GM12891 (cell line): ENCODE data around the gene SCN9A.

Experiments
- DNase-seq: peaks from one replicate; pipeline ENCODE4 v3.0.0; 2011; ENCODE audit warnings: low spot score; ENCODE audit not compliant: insufficient read length
- FAIRE-seq: peaks from 2 replicates; lab custom pipeline; 2011; peaks lifted over from hg19 to GRCh38; lab: Jason Lieb, UNC
- PAX5 ChIP-seq: IDR thresholded peaks from 2 replicates; pipeline ENCODE4 v1.6.1; 2011; ENCODE audit warnings: low read length, moderate library complexity, mild to moderate bottlenecking; ENCODE audit not compliant: insufficient read depth, severe bottlenecking
- POLR2A ChIP-seq: IDR thresholded peaks from 2 replicates; pipeline ENCODE4 v1.6.1; 2011; ENCODE audit warnings: low read depth, low read length, control low read depth
- POLR2AphosphoS5 ChIP-seq: IDR thresholded peaks from 2 replicates; pipeline ENCODE4 v1.6.1; 2011; ENCODE audit warnings: low read depth, low read length, control low read depth
- POU2F2 ChIP-seq: IDR thresholded peaks from 2 replicates; pipeline ENCODE4 v1.6.1; 2011; ENCODE audit warnings: low read depth, mild to moderate bottlenecking, control low read depth, low read length, moderate library complexity
- SPI1 ChIP-seq: IDR thresholded peaks from 2 replicates; pipeline ENCODE4 v1.6.1; 2011; ENCODE audit warnings: low read depth, low read length, control low read depth
- TAF1 ChIP-seq: IDR thresholded peaks from 2 replicates; pipeline ENCODE4 v1.6.1; 2011; ENCODE audit warnings: low read depth, low read length, control low read depth

SCN9A gene

DNA sequence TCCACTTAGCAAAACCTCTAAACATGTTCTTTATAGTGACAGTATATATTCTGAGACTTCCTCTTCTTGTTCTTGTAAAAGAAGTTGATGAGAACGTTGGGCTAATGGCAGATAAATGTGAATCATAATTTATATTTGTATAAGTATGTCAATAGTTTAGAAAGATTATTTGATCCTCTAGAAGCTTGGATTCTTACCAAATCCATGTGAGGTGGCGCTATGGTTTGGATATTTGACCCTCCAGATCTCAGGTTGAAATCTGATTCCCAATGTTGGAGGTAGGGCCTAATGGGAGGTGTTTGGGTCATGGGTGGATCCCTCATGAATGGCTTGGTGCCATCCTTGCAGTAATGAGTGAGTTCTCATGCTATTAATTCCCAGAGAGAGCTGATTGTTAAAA is 218.2 kb downstream of the SCN9A start:
- no peak for TF ChIP-seq POU2F2
- FAIRE-seq (no peak), DNase-seq (no peak)

DNA sequence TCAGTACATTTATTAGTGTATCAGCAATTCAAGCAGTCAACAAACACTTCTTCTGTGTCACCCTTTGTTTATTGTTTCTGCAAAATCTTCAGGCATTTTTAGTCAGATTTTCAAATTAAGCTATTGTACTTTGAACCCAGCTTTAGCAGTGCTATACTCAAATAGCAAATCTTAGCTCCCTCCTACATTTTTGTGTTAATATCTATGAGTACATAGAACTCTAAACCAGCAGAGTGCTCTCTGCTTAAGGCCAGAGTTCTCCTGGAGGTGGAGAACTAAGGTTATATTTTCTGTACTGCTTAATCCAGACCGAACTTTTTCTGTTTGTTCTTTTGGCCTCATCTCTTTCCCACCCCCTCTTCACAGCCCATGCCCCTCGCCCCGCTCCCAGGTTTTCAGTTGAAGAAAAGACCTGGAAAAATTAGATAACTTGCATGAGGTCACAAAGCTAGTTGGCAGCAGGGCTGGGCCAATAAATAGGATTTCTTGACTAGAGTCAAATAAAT is 218.7 kb downstream of the SCN9A start:
- no peak for TF ChIP-seq POLR2A
- TF ChIP-seq TAF1 = no peak
- no peak for TF ChIP-seq POU2F2
- TF ChIP-seq SPI1 = no peak
- TF ChIP-seq POLR2AphosphoS5 = no peak
- no peak for TF ChIP-seq PAX5
- FAIRE-seq (no peak), DNase-seq (no peak)

DNA sequence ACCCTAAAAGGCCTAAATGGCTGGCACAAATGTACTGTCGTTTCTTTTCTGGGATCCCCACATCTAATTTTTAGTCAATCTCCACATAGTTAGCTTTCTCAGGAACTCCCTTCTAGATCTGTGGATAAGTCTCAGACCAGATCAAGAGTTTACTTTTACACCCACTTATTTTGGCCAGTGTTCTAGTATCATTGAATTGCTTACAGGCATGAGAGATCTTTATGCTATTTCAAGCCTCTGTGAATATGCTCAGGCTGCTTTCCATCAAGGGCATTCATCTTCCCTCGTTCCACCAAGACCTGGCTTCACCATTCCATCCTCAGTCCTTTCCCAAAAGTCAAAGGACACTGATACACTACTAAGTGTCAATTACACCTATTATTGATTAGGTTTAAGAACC is 220.2 kb downstream of the SCN9A start:
- TF ChIP-seq POLR2A (no peak), POLR2AphosphoS5 (no peak), POU2F2 (no peak), SPI1 (no peak), TAF1 (no peak), PAX5 (no peak)
- DNase-seq (no peak), FAIRE-seq (no peak)

DNA sequence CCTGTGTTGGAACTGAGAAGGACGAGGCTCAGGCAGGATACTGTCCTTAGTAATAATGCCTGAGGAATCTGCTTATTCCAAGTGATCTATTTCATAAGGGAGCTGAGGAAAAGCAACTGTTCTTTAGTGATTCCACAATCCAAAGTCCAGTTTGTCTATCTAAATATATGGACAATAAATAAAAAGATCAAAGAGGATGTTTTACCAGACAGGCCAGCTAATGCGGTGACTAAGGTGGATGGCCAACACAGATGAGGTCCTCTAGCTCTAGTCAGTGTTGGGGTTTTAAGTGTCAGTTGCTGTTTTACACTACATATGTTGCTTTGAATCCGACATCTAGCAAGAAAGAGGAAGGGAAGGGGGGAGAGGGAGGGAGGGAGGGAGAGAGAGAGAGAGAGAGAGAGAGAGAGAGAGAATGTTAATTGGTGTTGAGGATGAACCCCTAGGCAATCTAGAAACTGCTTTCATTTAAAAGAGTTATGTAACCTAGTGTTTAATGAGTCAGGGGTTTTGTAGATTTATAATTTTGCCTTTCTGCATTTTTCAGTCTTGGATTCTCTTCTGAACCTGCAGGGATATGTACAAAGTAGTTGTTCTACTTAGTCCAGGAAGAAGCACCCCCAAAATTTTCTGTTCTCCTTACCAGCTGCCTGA is 220.9 kb downstream of the SCN9A start:
- FAIRE-seq (no peak), DNase-seq (no peak)
- no peak for TF ChIP-seq PAX5
- no peak for TF ChIP-seq POLR2AphosphoS5
- TF ChIP-seq POLR2A = no peak
- no peak for TF ChIP-seq SPI1
- no peak for TF ChIP-seq POU2F2
- TF ChIP-seq TAF1 = no peak

DNA sequence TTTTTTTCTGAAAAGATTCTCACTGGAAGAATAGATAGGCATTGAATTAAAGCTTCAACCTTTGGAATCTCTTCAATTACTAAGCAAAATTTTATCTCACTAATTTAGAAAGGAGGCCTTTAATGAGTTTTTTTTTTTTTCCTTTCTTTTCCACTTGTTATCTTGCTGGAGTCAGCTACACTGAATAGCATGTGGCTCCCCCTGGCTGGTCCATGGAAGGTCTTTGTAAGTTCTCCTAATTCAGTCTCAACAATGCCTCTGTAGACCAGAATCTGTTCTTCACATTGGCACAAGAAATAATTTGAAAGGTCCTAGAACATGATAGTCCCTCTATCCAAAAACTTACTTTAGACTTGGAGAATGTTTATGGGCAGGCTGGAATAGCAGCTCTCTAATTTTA is 223.7 kb downstream of the SCN9A start:
- FAIRE-seq (no peak), DNase-seq (no peak)
- TF ChIP-seq POLR2AphosphoS5 (no peak), PAX5 (no peak), SPI1 (no peak), POU2F2 (no peak), TAF1 (no peak), POLR2A (no peak)

DNA sequence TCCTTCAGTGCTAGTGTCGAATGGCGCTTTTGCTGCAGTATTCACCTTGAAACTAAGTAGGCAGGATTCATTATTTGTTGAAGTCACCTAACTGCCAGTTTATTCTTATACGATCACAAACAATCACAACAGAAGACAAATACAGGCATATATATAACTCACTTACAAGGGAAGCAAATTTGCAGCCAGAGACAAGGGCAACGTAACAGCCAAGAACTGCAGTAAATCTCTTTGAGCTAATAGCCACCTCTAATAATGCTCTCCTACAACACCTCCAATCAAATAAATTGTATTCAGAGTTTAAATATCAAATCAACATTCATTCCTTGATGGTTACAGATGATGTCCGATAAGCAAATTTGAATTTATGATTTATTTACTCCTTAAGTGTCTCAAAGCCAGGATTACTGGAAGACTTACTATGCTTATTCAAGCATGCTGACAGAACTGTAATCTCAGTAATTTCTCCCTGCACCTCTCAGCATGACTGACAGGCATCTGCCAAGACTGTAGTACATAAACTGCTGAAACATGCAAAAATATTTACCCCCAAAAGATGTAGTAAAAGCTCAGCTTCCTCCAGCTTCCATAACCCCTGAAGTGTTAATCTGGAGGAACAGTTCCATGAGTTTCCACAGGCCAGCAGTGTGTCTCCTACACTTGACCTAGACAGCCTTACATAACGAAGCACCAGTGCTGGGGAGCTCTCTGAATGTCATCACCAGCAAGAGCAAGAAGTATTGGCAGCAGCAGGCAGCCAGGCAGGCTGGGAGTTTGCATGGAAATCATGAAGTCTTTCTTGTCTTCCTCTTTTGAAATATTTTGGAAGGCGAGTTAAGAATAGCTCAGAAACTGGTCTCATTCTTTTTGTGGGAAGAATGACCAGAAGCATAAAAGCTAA is 227.0 kb downstream of the SCN9A start:
- FAIRE-seq (no peak), DNase-seq (no peak)
- TF ChIP-seq SPI1 (no peak), TAF1 (no peak), PAX5 (no peak), POLR2AphosphoS5 (no peak), POU2F2 (no peak), POLR2A (no peak)

DNA sequence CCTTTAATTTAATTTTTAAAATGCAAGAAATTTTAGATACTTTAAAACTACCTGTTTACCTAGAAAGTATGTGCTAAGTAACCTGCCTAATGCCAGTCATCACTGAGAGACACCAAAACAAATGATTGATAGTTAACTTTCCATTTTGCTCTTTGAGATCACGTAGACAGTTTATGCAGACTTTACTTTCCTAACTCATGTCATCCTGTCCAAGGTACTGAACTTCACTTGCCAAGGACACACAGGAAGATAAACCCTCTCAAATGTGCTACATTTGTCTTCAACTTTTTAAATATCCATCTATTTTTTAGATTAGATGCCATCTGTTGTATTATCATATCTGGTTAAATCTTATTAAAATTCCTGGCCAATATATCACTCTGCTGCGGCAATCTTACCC is 227.9 kb downstream of the SCN9A start:
- TF ChIP-seq POLR2A = no peak
- no peak for TF ChIP-seq PAX5
- TF ChIP-seq POLR2AphosphoS5 = no peak
- no peak for TF ChIP-seq TAF1
- no peak for TF ChIP-seq SPI1
- no peak for TF ChIP-seq POU2F2
- no peak for FAIRE-seq

More for the DNA sequence above, 227.9 kb downstream of the SCN9A start:
- no peak for DNase-seq
